GM19324 (cell line): ENCODE results near the gene ZSWIM6.

ENCODE experiments used
- ATAC-seq: cut with Tn5 transposase; IDR thresholded peaks from one replicate; pipeline ENCODE4 v1.9.1; 2021; ENCODE audit warnings: mild to moderate bottlenecking, moderate library complexity; ENCODE audit not compliant: unreplicated experiment, low FRiP score

The ZSWIM6 gene

GRCh38 chr5:61353293-61353692 is 21.2 kb downstream of the ZSWIM6 start:
- no peak for ATAC-seq

- ATAC-seq, result no peak
Observed at GRCh38 chr5:61354199-61354598, 22.1 kb downstream of the ZSWIM6 start.

GRCh38 chr5:61357745-61358144 is 25.7 kb downstream of the ZSWIM6 start:
- ATAC-seq, result no peak

- ATAC-seq, result no peak
Observed at GRCh38 chr5:61362796-61363368, 30.8 kb downstream of the ZSWIM6 start.

- ATAC-seq, result no peak
Observed at GRCh38 chr5:61363401-61364114, 31.5 kb downstream of the ZSWIM6 start.

- no peak for ATAC-seq
Observed at GRCh38 chr5:61366497-61367240, 34.6 kb downstream of the ZSWIM6 start.

GRCh38 chr5:61370506-61370905 is 38.4 kb downstream of the ZSWIM6 start:
- ATAC-seq, result no peak

- ATAC-seq, result no peak
Observed at GRCh38 chr5:61371474-61371873, 39.4 kb downstream of the ZSWIM6 start.

- no peak for ATAC-seq
Observed at GRCh38 chr5:61379677-61380076, 47.6 kb downstream of the ZSWIM6 start.

GRCh38 chr5:61381968-61382367 is 49.9 kb downstream of the ZSWIM6 start:
- ATAC-seq, result no peak

- ATAC-seq, result no peak
Observed at GRCh38 chr5:61385627-61386026, 53.6 kb downstream of the ZSWIM6 start.

GRCh38 chr5:61386045-61386800 is 54.2 kb downstream of the ZSWIM6 start:
- ATAC-seq, result no peak

- ATAC-seq, result no peak
Observed at GRCh38 chr5:61389609-61390008, 57.6 kb downstream of the ZSWIM6 start.

- no peak for ATAC-seq
Observed at GRCh38 chr5:61394078-61394704, 62.1 kb downstream of the ZSWIM6 start.

GRCh38 chr5:61394793-61395192 is 62.7 kb downstream of the ZSWIM6 start:
- ATAC-seq, result no peak

- ATAC-seq, result no peak
Observed at GRCh38 chr5:61397238-61397637, 65.2 kb downstream of the ZSWIM6 start.

- no peak for ATAC-seq
Observed at GRCh38 chr5:61397937-61398336, 65.9 kb downstream of the ZSWIM6 start.

GRCh38 chr5:61398440-61398839 is 66.4 kb downstream of the ZSWIM6 start:
- ATAC-seq, result no peak

GRCh38 chr5:61399679-61400078 is 67.6 kb downstream of the ZSWIM6 start:
- no peak for ATAC-seq

GRCh38 chr5:61401726-61402125 is 69.7 kb downstream of the ZSWIM6 start:
- ATAC-seq, result no peak
